ENCODE data around the gene KRTAP5-7.
"Not testable (repeated sequence)": the region's sequence is repeated elsewhere in the genome, so short reads cannot be mapped to it uniquely, and the experiment has no call there.

KRTAP5-7 gene

GRCh38 chr11:71564430-71564829 lies 37.4 kb downstream of the KRTAP5-7 start:
- no peak for DNase-seq

GRCh38 chr11:71565263-71565662 lies 38.2 kb downstream of the KRTAP5-7 start, which contains the start of gene KRTAP5-10:
KRTAP5-10 (plus strand) TSS chr11:71565563; CDS start chr11:71565588, 25 bp downstream.
- DNase-seq: no peak

GRCh38 chr11:71566081-71566620 lies 39.1 kb downstream of the KRTAP5-7 start:
- no peak for DNase-seq

GRCh38 chr11:71566626-71567599 lies 39.8 kb downstream of the KRTAP5-7 start:
- DNase-seq: not testable (repeated sequence)

- not testable (repeated sequence) for DNase-seq
Observed at GRCh38 chr11:71567633-71568032, 40.6 kb downstream of the KRTAP5-7 start.

GRCh38 chr11:71568704-71569349 lies 41.8 kb downstream of the KRTAP5-7 start:
- DNase-seq: no peak

- DNase-seq: not testable (repeated sequence)
Observed at GRCh38 chr11:71571101-71571850, 44.2 kb downstream of the KRTAP5-7 start.

GRCh38 chr11:71572811-71573210 lies 45.7 kb downstream of the KRTAP5-7 start:
- no peak for DNase-seq

GRCh38 chr11:71574418-71574817 lies 47.4 kb downstream of the KRTAP5-7 start:
- no peak for DNase-seq

GRCh38 chr11:71575723-71576424 lies 48.8 kb downstream of the KRTAP5-7 start:
- DNase-seq: no peak

- not testable (repeated sequence) for DNase-seq
Observed at GRCh38 chr11:71576688-71577465, 49.8 kb downstream of the KRTAP5-7 start.

- no peak for DNase-seq
Observed at GRCh38 chr11:71577469-71578004, 50.5 kb downstream of the KRTAP5-7 start.
